ENCODE results near the gene TAF10. TPM values are rescaled to one million over a fixed set of nuclear protein-coding genes. Genes with fewer than 3 reads are reported as not detected.

Gene TAF10
- total and polyA plus RNA-seq, 4 donors = 10.5 to 58.1 (median 31.5) TPM

DNA sequence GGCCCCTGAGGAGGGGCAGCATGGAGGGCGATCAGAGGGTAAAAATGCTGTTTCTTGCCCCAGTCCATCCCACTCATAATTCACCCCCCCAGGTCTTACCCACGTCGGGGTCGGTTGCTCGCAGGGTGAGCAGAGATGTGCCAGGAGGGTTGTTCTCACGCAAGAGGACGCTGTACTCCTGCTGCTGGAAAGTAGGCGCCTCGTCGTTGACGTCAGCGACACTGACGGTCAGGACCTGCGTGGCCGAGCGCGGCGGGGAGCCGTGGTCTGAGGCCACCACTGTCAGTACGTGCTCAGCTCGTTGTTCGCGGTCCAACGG lies 17.5 kb upstream of the TAF10 start:
- no peak overlapping the region for H3K9ac ChIP-seq (ENCODE audit: low read depth in 1 of 2, low read length in 2 of 2)
- H3K4me3 ChIP-seq (ENCODE audit: low read depth in 1 of 3, low read length in 3 of 3) = no peak overlapping the region
- TF ChIP-seq YY1 (IDR thresholded peaks at IDR 0.05) (no peak), REST (IDR thresholded peaks at IDR 0.05) (no peak), JUND (IDR thresholded peaks at IDR 0.05) (no peak), FOXA2 (IDR thresholded peaks at IDR 0.05) (no peak), SP1 (IDR thresholded peaks at IDR 0.05) (no peak), RXRA (IDR thresholded peaks at IDR 0.05) (no peak), RAD21 (IDR thresholded peaks at IDR 0.05) (no peak), NR2F2 (IDR thresholded peaks at IDR 0.05) (no peak), FOXA1 (IDR thresholded peaks at IDR 0.05) (no peak), HNF4G (IDR thresholded peaks at IDR 0.05) (no peak), HNF4A (conservative IDR thresholded peaks at IDR 0.05) (no peak), GABPA (IDR thresholded peaks at IDR 0.05 in 1 of 2, conservative IDR thresholded peaks at IDR 0.05 in 1 of 2) (no peak), EGR1 (IDR thresholded peaks at IDR 0.05; ENCODE audit: low read depth in 2 of 2) (no peak), TAF1 (conservative IDR thresholded peaks at IDR 0.05) (no peak)
- TF ChIP-seq, protein P1, sequence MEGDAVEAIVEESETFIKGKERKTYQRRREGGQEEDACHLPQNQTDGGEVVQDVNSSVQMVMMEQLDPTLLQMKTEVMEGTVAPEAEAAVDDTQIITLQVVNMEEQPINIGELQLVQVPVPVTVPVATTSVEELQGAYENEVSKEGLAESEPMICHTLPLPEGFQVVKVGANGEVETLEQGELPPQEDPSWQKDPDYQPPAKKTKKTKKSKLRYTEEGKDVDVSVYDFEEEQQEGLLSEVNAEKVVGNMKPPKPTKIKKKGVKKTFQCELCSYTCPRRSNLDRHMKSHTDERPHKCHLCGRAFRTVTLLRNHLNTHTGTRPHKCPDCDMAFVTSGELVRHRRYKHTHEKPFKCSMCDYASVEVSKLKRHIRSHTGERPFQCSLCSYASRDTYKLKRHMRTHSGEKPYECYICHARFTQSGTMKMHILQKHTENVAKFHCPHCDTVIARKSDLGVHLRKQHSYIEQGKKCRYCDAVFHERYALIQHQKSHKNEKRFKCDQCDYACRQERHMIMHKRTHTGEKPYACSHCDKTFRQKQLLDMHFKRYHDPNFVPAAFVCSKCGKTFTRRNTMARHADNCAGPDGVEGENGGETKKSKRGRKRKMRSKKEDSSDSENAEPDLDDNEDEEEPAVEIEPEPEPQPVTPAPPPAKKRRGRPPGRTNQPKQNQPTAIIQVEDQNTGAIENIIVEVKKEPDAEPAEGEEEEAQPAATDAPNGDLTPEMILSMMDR (IDR thresholded peaks at IDR 0.05; ENCODE audit: low read depth, low read length, missing input control) = no peak
- TF ChIP-seq, protein P2, sequence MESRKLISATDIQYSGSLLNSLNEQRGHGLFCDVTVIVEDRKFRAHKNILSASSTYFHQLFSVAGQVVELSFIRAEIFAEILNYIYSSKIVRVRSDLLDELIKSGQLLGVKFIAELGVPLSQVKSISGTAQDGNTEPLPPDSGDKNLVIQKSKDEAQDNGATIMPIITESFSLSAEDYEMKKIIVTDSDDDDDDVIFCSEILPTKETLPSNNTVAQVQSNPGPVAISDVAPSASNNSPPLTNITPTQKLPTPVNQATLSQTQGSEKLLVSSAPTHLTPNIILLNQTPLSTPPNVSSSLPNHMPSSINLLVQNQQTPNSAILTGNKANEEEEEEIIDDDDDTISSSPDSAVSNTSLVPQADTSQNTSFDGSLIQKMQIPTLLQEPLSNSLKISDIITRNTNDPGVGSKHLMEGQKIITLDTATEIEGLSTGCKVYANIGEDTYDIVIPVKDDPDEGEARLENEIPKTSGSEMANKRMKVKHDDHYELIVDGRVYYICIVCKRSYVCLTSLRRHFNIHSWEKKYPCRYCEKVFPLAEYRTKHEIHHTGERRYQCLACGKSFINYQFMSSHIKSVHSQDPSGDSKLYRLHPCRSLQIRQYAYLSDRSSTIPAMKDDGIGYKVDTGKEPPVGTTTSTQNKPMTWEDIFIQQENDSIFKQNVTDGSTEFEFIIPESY (IDR thresholded peaks at IDR 0.05) = no peak
- TF ChIP-seq, protein P3, sequence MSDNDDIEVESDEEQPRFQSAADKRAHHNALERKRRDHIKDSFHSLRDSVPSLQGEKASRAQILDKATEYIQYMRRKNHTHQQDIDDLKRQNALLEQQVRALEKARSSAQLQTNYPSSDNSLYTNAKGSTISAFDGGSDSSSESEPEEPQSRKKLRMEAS (IDR thresholded peaks at IDR 0.05) = no peak
- DNase-seq (ENCODE audit: low spot score) = no peak
- peaks cover 2 to 11% (median 5%) of the 10 kb centered on the region in 4 donors for H3K4me1 ChIP-seq (ENCODE audit: control insufficient read depth in 4 of 4, insufficient read depth in 4 of 4, low read length in 3 of 4)
- no peaks in the 10 kb centered on the region for H3K9me3 ChIP-seq (ENCODE audit: control insufficient read depth in 4 of 4, low read length in 3 of 4)
- 91% methylated on average over 24 of the region's 24 CpGs for WGBS
- no peak overlapping the region for H3K27ac ChIP-seq (ENCODE audit: low read depth in 1 of 2, low read length in 2 of 2)
- H3K27me3 ChIP-seq (ENCODE audit: control insufficient read depth in 4 of 4, insufficient read depth in 4 of 4, low read length in 3 of 4) = no peaks in the 10 kb centered on the region
- no peaks in the 10 kb centered on the region for H3K36me3 ChIP-seq (ENCODE audit: control insufficient read depth in 4 of 4, insufficient read depth in 3 of 4, low read depth in 1 of 4, low read length in 3 of 4)

DNA sequence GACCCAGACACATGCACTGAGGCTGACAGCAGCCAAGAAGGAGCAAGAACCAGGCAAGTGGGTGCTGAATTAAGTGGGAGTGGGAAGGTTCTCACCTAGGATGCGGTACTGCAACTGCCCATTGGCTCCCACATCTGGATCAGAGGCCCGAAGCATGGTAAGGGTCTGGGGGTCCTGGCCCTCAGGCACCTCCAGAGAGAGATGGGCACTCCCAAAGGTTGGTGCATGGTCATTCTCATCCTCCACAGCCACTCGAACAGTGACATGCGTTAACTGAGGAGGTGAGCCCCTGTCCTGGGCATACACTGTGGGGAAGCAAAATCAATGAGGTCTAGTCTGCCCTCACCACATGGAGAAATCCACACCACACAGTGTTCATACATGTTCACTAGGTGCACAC lies 16.5 kb upstream of the TAF10 start:
- Histone ChIP-seq H3K27ac (ENCODE audit: low read depth in 1 of 2, low read length in 2 of 2) (no peak overlapping the region), H3K9me3 (ENCODE audit: control insufficient read depth in 4 of 4, low read length in 3 of 4) (no peaks in the 10 kb centered on the region), H3K9ac (ENCODE audit: low read depth in 1 of 2, low read length in 2 of 2) (no peak overlapping the region), H3K27me3 (ENCODE audit: control insufficient read depth in 4 of 4, insufficient read depth in 4 of 4, low read length in 3 of 4) (no peaks in the 10 kb centered on the region), H3K36me3 (ENCODE audit: control insufficient read depth in 4 of 4, insufficient read depth in 3 of 4, low read depth in 1 of 4, low read length in 3 of 4) (no peaks in the 10 kb centered on the region), H3K4me1 (ENCODE audit: control insufficient read depth in 4 of 4, insufficient read depth in 4 of 4, low read length in 3 of 4) (peaks cover 0 to 8% (median 1%) of the 10 kb centered on the region in 4 donors), H3K4me3 (ENCODE audit: low read depth in 1 of 3, low read length in 3 of 3) (no peak overlapping the region)
- no peak for DNase-seq (ENCODE audit: low spot score)
- 95% methylated on average over 4 of the region's 4 CpGs for WGBS
- TF ChIP-seq YY1 (IDR thresholded peaks at IDR 0.05) (no peak), HNF4G (IDR thresholded peaks at IDR 0.05) (no peak), NR2F2 (IDR thresholded peaks at IDR 0.05) (no peak), RXRA (IDR thresholded peaks at IDR 0.05) (no peak), ATF3 (IDR thresholded peaks at IDR 0.05) (no peak), HNF4A (conservative IDR thresholded peaks at IDR 0.05) (no peak), FOXA1 (IDR thresholded peaks at IDR 0.05) (no peak), FOXA2 (IDR thresholded peaks at IDR 0.05) (no peak)
